Astrocyte of the hippocampus (primary cell): Measurements from ENCODE around the gene CNRIP1.

Experiments used
- DNase-seq: peaks from one replicate; pipeline ENCODE4 v3.0.0; 2011; ENCODE audit warnings: low read depth, low spot score

CNRIP1 gene

DNA sequence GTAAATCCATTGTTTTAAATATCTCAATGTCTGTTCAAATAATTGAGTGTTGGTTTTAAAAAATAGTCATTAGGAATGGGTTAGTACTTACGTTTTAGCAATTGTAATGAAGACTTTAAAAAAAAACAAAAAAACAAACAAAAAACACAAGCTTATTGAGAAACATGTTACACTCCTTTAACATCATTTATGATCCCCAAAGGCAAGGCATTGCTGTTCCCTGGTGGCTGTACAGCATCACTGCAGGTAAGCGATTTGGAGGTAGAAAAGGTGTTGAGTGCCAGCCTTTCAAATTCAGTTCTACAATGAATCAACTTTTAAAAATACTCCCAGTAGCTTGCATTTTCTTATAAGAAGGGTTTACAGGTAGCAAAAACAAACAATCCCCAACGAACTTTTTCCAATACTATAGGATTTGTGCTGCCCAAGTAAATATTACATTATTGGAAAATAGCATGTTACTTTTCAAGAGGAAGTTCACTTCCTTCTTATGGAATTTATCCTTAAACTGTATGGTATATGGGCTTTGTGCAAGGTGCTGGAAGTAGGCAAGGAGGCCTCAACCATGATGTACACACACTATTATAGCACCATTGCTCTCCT lies 27.5 kb downstream of the CNRIP1 start:
- peak; percentile 37 for DNase-seq

GRCh38 chr2:68291314-68291713 lies 28.4 kb downstream of the CNRIP1 start:
- no peak for DNase-seq

DNA sequence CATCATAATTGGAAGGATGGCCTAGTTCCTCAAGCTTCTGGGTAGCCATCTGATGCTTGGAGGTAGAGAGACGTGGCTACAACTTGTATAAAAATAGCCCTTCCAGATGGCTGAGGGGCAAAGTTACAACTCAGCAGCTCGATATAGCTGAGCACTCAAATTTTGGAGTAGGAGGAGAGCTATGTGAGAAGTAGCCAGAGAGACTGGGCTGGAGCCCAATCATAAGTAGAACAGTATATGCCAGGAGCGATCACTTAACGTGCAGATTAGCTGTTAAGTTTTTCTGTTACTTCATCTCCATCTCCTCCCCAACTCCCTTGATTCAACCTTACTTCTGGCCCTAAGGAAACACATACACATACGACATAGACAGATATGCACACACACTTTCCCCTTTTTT lies 28.8 kb downstream of the CNRIP1 start:
- DNase-seq, result no peak

GRCh38 chr2:68287580-68288441 lies 31.9 kb downstream of the CNRIP1 start:
- DNase-seq, result peak; percentile 61

GRCh38 chr2:68284896-68285295 lies 34.9 kb downstream of the CNRIP1 start:
- peak; percentile 21 for DNase-seq

- no peak for DNase-seq
These were observed 36.3 kb downstream of the CNRIP1 start for GRCh38 chr2:68283419-68283812.

GRCh38 chr2:68282811-68283418 lies 36.8 kb downstream of the CNRIP1 start:
- peak; percentile 50 for DNase-seq

DNA sequence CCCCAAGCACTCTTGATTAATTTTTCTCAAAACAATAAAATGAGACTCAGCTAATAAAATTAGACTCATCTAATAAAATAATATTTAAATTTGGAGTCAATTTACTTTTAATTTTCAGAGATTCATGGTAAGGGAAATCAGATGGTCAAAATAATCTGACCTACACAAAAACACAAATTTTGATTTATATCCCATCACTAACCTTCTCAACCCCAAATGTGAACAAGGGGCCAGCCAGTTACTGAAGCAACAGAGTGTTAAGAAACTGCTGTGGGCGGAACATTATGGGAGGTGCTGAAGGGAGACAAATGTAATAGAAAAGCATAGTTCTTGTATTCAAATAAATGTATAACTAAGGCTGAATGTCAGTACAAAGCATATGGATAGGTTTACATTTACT lies 39.0 kb downstream of the CNRIP1 start:
- no peak for DNase-seq

GRCh38 chr2:68280348-68280747 lies 39.4 kb downstream of the CNRIP1 start:
- no peak for DNase-seq

- DNase-seq, result no peak
These were observed 40.1 kb downstream of the CNRIP1 start for GRCh38 chr2:68279691-68280090.

GRCh38 chr2:68278169-68278568 lies 41.6 kb downstream of the CNRIP1 start:
- no peak for DNase-seq

- DNase-seq, result no peak
These were observed 45.7 kb downstream of the CNRIP1 start for GRCh38 chr2:68274022-68274421.

DNA sequence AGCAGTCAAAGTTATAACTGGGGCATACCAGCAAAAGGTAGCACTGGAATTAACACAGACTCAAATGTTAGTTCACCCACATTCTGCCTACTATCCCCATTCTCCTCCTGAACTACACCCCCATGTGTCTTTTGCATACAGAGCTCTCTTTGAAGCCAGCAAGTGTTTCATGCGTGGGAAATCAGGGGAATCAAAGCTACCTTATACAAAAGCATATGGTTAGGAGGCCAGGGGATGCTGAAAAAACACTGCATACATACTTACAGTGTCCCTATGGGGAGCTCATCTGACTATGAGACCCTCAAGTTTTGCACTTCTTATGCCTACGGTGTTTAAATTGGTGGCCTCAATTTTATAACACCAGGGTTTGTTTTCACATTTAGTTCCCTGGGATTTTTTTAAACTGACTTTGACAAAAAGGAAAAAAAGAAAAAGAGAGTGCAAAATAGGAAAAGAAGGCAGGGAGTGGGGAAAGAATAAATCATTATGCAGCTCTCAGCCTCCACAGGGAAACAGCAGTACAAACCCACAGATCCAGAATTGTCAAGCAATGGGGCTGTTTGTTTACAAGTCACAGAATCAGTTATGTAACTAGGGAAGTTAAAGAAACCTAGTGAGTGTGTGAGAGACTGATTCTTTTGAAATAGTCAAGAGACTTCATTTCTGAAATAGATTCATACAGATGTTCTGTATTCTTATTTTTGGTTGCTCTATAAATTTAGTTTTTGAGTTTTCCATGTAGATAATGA lies 47.3 kb downstream of the CNRIP1 start:
- DNase-seq, result no peak

GRCh38 chr2:68266655-68267054 lies 53.1 kb downstream of the CNRIP1 start:
- no peak for DNase-seq

DNA sequence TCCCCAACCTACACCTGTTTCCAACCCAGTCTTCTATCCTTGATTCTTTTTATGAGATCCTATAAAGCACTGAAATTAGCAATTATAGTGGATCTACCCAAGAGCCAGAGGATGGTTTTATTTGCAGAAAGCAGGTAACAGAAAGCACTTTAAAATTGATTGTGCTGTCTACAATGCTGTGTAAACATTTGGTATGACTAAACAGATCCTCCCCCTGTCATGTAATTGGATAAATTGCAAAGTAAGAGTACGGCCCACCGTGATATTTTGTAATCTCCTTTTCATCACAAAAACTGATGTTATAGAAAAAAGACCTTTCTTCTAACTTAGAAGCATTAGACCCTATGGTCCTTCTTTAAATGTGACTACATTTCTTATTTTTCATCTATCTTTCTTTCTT lies 56.1 kb downstream of the CNRIP1 start:
- DNase-seq, result no peak

- no peak for DNase-seq
These were observed 60.9 kb downstream of the CNRIP1 start for GRCh38 chr2:68258851-68259250.

- DNase-seq, result peak; percentile 77
These were observed 63.7 kb downstream of the CNRIP1 start for GRCh38 chr2:68256093-68256450.

GRCh38 chr2:68253219-68254068 lies 66.3 kb downstream of the CNRIP1 start:
- no peak for DNase-seq

- peak; percentile 99 for DNase-seq
These were observed 67.1 kb downstream of the CNRIP1 start, which contains the start of gene PPP3R1 for GRCh38 chr2:68252400-68253218. TSS of gene PPP3R1 (minus strand) at chr2:68252532. CDS start at chr2:68252127, 405 bp downstream.

GRCh38 chr2:68251855-68252399 lies 67.8 kb downstream of the CNRIP1 start:
- DNase-seq, result peak; percentile 59
